HG03354 (cell line): ENCODE data around the gene TCF4.

ENCODE experiments used
- ATAC-seq: cut with Tn5 transposase; IDR thresholded peaks from one replicate; pipeline ENCODE4 v1.9.1; 2021; ENCODE audit warnings: mild to moderate bottlenecking; ENCODE audit not compliant: unreplicated experiment, poor library complexity, severe bottlenecking

The TCF4 gene

GRCh38 chr18:55287935-55288868 is 299.8 kb downstream of the TCF4 start:
- ATAC-seq = no peak

DNA sequence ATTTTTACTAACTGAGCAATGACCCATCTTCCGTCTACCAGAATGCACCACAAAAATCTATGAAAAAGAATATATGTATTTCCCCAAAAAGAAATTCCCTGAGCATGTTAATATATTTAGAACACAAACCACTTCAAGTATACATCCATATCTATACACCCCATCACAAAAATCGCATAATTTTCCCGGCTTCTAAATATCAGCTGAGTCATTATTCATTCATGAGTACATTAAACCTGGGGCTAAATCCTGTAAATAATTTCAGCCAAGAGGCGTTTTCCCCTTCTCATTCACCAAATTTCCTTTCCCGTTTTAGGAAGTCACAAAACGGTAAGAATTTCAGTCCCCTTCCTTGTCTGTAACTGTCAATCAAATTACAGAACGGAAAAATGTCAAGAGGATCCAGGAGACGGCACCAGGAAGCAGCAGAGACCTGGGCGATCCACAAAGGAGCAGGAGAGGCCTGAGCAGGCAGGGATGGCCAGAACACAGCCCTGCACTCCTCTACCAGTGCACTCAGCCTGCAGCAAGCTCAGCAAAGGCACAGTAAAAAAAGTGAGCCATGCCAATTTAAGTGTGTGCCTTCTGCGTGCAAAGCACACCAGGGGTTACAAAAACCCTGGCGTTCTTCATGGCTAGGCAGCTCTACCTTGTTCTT is 300.7 kb downstream of the TCF4 start:
- no peak for ATAC-seq

DNA sequence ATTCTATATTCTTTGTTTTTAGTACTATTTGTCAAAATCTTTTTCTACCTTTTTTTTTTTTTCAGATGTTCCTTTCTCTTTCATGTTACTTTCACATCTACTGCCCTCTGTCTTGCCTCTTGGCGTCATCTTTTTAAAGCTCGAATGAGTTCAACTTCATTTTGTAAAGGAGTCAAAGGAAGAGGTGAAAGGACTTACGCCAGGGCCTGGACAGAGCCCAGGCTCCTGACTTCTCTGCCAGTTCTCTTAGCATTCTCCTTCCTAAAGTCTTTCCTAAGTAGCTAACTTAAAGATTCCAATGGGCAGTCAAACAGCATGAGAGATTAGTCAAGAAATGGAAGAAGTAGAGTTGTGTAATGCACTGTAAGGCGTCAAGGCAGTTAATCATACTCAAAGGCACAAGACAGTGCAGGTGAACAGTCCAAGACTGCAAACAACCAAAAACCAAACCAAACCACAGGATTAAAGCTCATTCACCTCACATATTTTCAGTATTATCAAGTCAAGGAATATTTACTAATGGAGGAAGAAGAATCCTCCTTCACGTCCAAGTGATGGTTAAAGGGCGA is 301.7 kb downstream of the TCF4 start:
- ATAC-seq = no peak

GRCh38 chr18:55284614-55285013 is 303.4 kb downstream of the TCF4 start:
- ATAC-seq = no peak

- ATAC-seq = peak; percentile 59
These were observed 304.7 kb downstream of the TCF4 start for GRCh38 chr18:55283309-55283708.

GRCh38 chr18:55280503-55280902 is 307.5 kb downstream of the TCF4 start:
- ATAC-seq = no peak

DNA sequence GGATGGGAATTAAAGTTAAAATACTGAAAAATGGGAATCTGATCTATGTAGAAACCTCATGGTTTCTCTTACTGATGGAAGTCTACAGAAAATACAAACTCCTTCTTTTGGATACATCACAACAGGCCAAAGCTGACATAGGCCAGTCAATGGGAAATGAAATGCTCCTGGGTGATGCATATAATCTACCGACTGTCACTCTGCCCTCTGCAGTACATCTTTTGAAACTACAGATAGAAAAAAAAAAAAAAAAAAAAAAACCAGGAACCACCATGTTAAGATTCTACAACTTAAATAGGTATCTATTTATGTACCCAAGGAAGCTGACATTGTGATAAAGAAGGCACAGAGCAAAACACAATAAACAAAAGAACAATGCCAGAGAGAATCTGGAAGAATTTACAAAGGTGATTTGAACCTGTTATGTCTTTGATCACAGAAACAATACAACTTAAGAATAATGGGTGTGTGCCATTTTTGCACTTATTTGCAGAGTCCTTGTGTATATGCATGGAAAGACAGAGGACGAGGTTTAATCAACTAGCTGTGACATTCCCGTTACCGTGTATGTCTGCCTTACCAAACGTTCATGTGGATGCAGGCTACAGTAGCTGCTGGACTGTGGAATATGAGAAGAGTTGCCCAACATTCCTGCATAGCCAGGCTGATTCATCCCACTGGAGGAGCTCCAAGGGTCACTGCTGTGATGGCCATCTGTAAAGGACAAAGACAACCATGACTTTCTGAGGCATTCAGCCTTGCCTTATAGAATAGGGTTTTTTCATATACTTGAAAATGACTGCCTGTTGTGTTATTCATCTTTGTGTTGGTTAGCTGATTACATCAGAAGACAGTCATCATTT is 312.7 kb downstream of the TCF4 start:
- no peak for ATAC-seq

DNA sequence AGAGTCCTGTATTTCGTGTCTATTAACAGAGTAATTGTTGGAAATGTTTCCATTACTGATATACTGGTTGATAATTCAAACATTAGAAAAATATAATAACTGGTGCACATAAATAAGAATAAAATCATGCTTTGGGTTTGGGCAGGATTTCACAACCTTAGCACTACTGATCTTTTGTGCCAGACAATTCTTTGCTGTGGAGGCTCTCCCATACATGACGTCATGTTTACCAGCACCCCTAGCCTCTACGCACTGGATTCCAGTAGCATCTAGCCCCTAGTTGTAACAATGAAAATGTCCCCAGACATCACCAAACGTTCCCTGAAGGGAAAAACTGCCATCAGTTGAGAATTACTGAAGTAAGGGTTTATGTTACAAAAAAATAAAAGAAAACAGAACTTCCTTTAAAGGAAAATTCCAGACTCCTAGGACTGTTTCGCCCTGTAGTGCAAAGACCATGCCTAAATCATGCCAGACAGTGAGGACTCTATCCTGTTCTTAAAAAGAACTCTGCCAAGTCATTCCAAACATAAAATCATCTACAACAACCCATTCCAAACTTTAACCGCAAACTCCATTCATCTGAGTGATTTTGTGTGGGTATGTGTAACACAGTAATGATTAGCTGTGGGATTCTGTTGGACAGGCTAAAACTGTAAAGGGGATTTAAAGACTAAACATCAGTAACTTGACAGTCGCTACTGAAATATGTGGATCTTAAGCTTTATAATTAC is 315.3 kb downstream of the TCF4 start:
- no peak for ATAC-seq

GRCh38 chr18:55269622-55270021 is 318.4 kb downstream of the TCF4 start:
- no peak for ATAC-seq

DNA sequence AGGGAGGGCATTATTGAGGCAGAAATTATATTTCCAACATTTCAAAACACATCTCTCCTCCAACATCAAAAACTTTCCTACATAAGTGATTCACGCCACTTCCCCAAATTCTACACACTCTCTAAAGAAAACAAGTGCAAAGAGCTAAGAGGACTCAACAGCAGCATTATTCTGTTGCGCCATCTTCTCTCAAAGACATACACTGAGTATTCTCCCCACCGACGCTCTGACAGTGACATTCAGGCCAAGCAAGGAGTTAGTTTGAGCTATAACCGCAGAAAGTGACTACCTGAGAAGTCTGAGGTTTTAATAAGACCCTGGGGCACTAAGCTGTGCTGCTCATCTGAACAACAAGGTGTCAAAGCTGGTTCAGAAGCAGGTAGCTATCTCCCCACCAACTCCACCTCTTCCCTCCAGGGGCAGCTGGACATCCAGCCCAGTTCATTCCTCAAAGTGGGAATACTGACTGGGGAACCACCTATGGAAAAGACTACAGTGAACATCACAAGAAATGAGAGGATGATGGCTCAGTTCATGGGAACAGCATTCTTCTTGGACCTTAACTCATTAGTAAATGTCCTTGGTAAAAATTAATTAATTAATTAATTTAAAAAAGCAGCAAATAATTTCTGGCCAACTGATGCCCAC is 319.2 kb downstream of the TCF4 start:
- ATAC-seq = peak; percentile 52

DNA sequence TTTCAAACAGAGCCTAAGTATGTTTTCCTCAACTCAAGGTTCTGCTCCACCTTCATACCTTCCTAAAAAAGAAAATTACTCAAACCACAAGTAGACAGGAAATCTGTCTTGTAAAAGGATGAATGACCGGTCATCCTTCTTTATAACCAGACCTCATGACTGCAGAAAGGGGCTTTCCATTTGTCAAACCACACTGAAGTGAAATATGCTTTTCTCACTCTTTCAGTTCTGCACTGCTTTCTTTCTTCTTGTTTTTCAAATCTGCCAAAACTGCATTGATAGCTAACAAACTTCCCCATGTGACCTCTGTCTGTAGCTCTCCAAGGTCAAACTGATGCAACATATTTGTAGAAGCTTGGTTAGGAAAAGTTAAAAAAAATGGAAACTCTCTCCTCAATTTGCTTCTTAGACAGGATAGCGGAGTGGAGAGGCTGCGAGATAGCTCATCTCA is 319.8 kb downstream of the TCF4 start:
- peak; percentile 80 for ATAC-seq

DNA sequence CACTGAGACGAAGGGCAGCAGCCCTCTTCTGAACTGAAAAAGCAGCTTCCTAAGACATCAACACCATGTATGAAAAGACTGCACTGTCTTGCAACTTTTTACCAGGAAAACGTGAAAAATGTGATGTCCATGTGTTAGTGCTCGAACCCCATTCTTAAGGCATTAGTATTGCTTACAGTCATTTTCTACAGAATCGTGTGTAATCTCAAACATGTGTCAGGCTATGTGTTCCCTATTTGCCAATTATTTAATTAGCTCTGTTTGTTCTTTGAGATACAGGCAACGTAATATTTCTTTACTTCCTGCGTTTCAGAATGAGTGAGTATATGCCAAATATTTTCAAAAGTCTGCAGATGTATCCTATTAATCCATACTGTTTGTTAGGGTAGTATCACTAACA is 321.0 kb downstream of the TCF4 start:
- ATAC-seq = no peak

GRCh38 chr18:55265984-55266383 is 322.0 kb downstream of the TCF4 start:
- ATAC-seq = peak; percentile 63

GRCh38 chr18:55265130-55265675 is 322.8 kb downstream of the TCF4 start:
- no peak for ATAC-seq

GRCh38 chr18:55264108-55264507 is 323.9 kb downstream of the TCF4 start:
- ATAC-seq = no peak

DNA sequence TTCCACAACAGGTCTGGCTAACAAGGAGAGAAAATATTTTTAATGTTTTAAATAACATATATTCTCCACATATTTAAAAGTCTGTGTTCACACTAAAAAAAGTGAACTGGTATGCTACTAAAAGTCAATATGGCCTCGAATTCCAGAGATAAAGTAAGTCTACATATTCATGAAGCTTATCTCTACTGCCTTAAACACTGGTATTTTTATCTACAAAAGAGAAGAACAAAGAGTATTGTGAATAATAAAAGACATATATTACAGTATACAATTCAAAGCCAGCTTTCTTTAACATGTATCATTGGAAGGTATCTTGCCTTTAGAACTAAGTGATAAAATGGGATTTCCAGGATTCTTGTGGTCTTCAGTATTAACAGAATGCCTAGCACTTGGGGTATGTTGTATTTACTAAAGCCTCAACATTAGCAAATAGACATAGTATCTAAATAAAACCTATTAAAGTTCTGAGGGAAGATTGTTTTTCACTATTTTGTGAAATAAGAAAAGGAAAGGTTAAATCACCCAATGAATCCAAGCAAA is 325.9 kb downstream of the TCF4 start:
- ATAC-seq = no peak

GRCh38 chr18:55261253-55261652 is 326.7 kb downstream of the TCF4 start:
- no peak for ATAC-seq

DNA sequence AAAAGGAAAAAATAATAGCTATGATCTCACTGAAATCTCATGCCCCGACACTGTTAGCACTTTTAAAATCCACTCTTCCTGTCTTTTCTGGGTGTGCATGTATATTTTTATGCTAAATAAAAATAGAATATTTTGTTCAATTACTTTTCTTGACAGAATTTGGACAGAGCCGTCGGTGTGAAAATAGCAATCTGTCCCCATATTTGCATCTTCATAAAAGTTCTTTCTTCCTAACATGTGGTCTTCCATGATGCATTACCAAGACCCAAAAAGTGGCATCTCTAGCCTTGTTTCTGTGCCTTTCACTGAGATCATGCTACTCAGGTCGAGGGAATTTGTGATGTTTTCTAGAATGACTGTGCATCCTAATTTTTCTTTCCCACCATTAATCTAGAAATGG is 329.9 kb downstream of the TCF4 start:
- no peak for ATAC-seq
